GM13976 (cell line): ENCODE measurements around the gene CREBRF.

Experiments used
- DNase-seq: peaks from one replicate; pipeline ENCODE4 v3.0.0; 2012; ENCODE audit warnings: low spot score
- in situ Hi-C: fragments of 300-500 bp; cut with MboI; formaldehyde crosslinking; loops from one replicate; pipeline ENCODE4 v1.12.0; 2022; ENCODE audit warnings: low sequenced_read_pairs, mixed read lengths, inconsistent platforms; ENCODE audit not compliant: unreplicated experiment
- TF ChIP-seq, protein P1 (sequence below): IDR thresholded peaks from 2 replicates; pipeline ENCODE4 v1.5.1; 2012; ENCODE audit warnings: borderline replicate concordance, mild to moderate bottlenecking; ENCODE audit not compliant: insufficient read depth; ENCODE audit errors: extremely low read depth, missing control alignments, control extremely low read depth

Gene CREBRF

DNA sequence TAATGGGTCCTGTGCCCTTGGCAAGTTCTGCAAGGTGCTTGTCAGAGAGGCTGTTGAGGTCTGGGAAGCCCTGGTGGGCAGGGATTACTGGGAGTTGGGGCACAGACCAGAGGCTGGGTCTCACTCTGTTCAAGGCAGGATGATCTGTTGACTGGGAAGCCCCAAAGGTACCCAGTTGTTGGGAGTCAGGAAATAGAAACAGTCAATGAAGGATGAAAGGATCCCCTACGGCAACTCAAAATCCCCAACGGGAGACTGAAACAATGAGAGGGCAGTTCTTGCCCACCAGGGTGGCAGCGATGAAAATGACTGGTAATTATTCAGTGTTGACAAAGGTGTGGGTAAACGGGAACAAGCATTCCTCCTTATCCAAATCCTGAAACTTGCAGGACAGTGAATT is 119.4 kb downstream of the CREBRF start:
- in situ Hi-C loops, result no loop called here
- DNase-seq, result no peak
- TF ChIP-seq, protein P1, sequence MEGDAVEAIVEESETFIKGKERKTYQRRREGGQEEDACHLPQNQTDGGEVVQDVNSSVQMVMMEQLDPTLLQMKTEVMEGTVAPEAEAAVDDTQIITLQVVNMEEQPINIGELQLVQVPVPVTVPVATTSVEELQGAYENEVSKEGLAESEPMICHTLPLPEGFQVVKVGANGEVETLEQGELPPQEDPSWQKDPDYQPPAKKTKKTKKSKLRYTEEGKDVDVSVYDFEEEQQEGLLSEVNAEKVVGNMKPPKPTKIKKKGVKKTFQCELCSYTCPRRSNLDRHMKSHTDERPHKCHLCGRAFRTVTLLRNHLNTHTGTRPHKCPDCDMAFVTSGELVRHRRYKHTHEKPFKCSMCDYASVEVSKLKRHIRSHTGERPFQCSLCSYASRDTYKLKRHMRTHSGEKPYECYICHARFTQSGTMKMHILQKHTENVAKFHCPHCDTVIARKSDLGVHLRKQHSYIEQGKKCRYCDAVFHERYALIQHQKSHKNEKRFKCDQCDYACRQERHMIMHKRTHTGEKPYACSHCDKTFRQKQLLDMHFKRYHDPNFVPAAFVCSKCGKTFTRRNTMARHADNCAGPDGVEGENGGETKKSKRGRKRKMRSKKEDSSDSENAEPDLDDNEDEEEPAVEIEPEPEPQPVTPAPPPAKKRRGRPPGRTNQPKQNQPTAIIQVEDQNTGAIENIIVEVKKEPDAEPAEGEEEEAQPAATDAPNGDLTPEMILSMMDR, result no peak

DNA sequence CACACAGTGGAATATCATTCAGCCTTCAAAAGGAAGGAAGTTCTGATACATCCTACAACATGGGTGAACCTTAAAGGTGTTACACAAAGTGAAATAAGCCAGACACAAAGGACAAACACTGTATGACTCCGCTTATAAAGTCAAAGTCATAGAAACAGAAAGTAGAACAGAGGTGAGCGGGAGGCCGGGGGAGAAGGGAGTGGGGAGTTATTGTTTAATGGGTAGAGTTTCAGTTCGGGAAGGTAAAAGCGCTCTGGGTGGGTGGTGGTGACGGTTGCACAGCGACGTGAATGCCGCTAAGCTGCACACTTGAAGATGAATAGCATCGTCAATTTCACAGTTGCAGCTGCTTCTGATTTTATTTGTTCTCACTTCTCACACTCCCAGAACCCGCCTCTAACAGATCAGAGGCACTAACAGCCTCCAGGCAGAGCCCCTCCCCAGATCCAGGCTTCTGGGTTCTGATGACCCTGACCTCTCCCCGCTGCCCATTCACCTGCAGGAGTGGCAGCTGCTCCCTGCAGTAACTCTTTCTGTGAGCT is 122.3 kb downstream of the CREBRF start:
- no peak for DNase-seq
- TF ChIP-seq, protein P1, result no peak
- in situ Hi-C loops, result no loop called here

DNA sequence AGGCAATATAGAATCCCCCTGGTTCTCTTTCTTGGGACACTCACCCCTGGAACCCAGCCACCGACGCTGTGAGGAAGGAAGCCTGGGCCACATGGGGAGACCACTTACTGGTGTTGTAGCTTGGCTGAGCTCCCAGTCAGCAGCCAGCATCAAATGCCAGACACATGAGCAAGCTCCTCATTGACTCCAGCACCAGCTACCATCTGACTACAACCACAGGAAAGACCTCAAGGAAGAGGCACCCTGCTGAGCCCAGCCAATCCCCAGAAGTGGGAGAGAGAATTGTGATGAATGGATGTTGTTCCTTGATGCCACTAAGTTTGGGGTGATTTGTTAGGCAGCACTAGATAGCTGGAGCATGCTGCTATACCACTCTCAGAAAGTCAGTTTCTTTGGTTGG is 124.2 kb downstream of the CREBRF start:
- no peak for DNase-seq
- in situ Hi-C loops, result no loop called here
- TF ChIP-seq, protein P1, result no peak

DNA sequence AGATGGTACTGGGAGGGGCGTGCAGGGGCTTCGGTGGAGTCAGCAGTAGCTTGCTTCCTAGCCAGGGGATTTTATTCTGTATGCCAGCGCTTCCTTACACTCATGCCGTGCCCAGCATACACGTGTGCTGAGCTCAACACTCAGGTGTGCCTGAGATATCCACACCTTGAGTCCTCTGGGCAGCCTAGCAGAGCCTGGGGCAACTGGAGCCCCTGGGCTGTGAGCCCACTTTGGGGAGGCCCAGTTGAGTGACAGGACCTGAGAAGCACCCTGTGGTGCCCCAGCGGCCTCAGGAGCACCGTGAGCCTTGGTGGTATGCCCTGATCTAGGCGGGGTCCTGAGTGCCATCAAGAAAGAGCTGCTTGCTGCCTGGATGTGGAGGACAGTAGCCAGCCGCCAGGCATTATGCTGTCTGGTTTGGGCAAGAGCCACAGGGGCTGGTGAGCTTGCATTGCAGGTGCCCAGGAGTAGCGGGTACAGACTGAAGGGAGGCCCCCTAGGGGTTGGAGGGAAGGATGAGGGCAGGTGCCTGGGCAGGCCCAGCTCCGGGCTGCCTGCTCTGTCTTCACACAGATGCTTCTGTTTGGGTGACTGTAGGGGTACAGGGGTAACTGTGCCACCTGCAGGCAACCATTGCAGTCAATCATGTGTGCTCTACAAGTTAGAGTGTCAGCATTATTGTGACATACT is 131.0 kb downstream of the CREBRF start:
- no peak for DNase-seq
- TF ChIP-seq, protein P1, result no peak
- in situ Hi-C loops, result no loop called here

DNA sequence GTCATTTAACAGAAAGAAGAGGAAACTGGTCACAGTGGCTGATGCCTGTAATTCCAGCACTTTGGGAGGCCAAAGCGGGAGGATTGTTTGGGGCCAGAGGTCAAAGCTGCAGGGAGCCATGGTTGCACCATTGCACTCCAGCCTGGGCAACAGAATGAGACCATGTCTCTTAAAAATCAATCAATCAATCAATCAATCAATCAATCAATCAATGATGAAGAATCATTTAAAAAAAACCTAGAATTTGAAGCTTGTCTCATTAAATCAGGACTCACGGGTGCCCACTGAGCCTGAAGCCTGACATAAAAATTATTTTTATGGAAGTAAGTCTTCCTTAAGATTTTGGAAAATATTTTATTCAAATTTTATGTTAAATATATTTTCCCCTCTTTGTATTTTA is 132.1 kb downstream of the CREBRF start:
- DNase-seq, result no peak
- in situ Hi-C loops, result no loop called here
- TF ChIP-seq, protein P1, result no peak
